ENCODE data around the gene MLKL. TPM values are rescaled to one million over a fixed set of nuclear protein-coding genes. Genes with fewer than 3 reads are reported as not detected.

MLKL gene
- total RNA-seq, 4 donors from 2014 or later: 18.4 to 47.9 (median 31.9) TPM

DNA sequence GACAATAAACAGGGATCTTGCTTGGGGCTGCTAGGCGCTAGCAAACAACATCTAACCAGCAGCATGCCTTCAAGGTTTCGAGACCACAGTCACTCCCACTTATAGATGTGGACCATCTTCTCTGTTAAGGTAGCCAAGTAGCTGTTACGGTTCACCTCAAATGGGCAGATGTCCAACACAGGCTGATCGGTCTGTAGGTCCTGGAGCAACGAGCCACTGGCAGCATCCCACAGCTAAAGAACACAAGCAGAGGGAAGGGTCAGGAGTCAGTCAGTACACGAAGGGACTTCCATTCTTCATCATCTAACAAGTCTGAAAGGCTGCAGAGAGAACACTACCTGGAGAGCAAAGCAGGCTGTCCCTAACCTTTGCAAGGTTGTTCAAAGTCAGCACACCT, 76.8 kb downstream of the MLKL start:
- TF ChIP-seq, protein P1, sequence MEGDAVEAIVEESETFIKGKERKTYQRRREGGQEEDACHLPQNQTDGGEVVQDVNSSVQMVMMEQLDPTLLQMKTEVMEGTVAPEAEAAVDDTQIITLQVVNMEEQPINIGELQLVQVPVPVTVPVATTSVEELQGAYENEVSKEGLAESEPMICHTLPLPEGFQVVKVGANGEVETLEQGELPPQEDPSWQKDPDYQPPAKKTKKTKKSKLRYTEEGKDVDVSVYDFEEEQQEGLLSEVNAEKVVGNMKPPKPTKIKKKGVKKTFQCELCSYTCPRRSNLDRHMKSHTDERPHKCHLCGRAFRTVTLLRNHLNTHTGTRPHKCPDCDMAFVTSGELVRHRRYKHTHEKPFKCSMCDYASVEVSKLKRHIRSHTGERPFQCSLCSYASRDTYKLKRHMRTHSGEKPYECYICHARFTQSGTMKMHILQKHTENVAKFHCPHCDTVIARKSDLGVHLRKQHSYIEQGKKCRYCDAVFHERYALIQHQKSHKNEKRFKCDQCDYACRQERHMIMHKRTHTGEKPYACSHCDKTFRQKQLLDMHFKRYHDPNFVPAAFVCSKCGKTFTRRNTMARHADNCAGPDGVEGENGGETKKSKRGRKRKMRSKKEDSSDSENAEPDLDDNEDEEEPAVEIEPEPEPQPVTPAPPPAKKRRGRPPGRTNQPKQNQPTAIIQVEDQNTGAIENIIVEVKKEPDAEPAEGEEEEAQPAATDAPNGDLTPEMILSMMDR (IDR thresholded peaks at IDR 0.05): no peak
- DNase-seq (ENCODE audit: low spot score) (no peak), ATAC-seq (ENCODE audit: low FRiP score) (no peak)

DNA sequence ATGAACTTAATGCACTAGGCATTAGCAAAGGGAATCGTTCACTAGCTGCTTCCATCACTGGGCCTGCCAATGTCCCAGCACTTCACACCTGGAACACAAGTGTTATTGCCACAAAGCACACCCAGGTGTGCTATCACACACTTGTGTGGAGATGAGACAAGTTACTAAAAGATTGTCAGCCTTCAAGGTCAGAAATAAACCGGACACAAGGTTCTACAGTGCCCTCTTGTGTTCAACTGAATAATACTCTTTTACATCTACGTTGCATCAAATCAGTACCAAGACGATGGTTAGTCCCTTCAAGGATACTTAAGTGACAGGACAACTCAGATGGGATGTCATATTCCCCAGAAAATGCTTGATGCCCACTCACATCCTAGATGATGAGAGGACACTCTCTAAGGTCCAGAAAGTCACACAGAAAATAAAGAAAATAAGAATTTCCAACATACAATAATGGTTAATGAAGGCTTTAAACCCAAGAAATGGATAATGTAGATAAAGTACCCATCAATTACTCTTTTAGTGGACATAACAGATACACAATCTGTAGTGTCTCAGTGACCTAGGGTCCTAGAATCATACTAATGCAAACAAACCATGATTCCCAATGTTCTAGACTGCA, 77.3 kb downstream of the MLKL start:
- DNase-seq (ENCODE audit: low spot score) (no peak), ATAC-seq (ENCODE audit: low FRiP score) (no peak)
- TF ChIP-seq, protein P1 (IDR thresholded peaks at IDR 0.05): no peak

DNA sequence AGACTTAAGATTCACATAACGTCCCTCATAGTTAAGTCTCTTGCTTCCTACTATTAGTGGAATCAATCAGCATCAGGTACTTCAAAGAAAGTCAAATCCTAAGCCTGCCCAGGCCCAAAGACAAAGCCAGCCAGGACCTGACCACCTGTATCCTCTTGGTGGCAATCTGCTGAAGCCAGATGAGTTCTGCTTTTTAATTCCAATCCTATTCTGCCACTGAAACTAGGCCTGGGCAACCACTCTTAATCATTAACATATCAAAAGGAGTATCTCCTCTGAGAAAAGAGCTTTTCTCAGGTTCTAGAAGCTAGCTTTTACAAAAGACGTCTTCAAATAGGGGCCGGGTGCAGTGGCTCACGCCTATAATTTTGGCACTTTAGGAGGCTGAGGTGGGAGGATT, 78.7 kb downstream of the MLKL start:
- DNase-seq (ENCODE audit: low spot score) (no peak), ATAC-seq (ENCODE audit: low FRiP score) (no peak)
- TF ChIP-seq, protein P1 (IDR thresholded peaks at IDR 0.05): no peak

Other genes starting within 250 kb of the MLKL start
- 100 to 1,000 TPM; 107 to 160 (median 122) TPM for gene GLG1, start 93.7 kb downstream of the MLKL start, total RNA-seq
- 10 to 100 TPM in 3 of 4 donors, 1 to 10 TPM in 1; 8.9 to 23.5 (median 19.8) TPM for gene RFWD3, start 34.0 kb downstream of the MLKL start, total RNA-seq
- not detected for gene FA2H, start 74.0 kb upstream of the MLKL start, total RNA-seq

Measured in omental fat pad (tissue), 4 donors.